GM12865 (cell line): Measurements from ENCODE around the gene EPS8.

Experiments used
- DNase-seq: peaks from one replicate; pipeline ENCODE4 v3.0.0; 2010; ENCODE audit warnings: low read depth
- H3K4me3 ChIP-seq: 2 replicates; pipeline ENCODE4 v1.5.1; 2011; ENCODE audit warnings: mild to moderate bottlenecking, low read depth, low read length, control low read depth
- CTCF ChIP-seq: IDR thresholded peaks from 2 replicates; pipeline ENCODE4 v1.5.1; 2011; ENCODE audit warnings: low read length, control low read depth, low read depth, inconsistent platforms; ENCODE audit not compliant: insufficient read depth; ENCODE audit errors: missing control alignments

The EPS8 gene

GRCh38 chr12:15689751-15690191 lies 99.4 kb downstream of the EPS8 start:
- DNase-seq: no peak
- H3K4me3 ChIP-seq: no peak overlapping the region
- no peak for TF ChIP-seq CTCF

- no peak for DNase-seq
- TF ChIP-seq CTCF: no peak
- H3K4me3 ChIP-seq: no peak overlapping the region
Measured at GRCh38 chr12:15688838-15689625, 100.2 kb downstream of the EPS8 start.

GRCh38 chr12:15688202-15688736 lies 100.9 kb downstream of the EPS8 start:
- TF ChIP-seq CTCF: no peak
- DNase-seq: peak; percentile 24
- H3K4me3 ChIP-seq: no peak overlapping the region

- DNase-seq: no peak
- no peak overlapping the region for H3K4me3 ChIP-seq
- TF ChIP-seq CTCF: no peak
Measured at GRCh38 chr12:15687583-15687982, 101.6 kb downstream of the EPS8 start.

GRCh38 chr12:15684896-15685658 lies 104.1 kb downstream of the EPS8 start:
- TF ChIP-seq CTCF: no peak
- no peak for DNase-seq
- no peak overlapping the region for H3K4me3 ChIP-seq

GRCh38 chr12:15682826-15683225 lies 106.4 kb downstream of the EPS8 start:
- no peak for TF ChIP-seq CTCF
- DNase-seq: no peak
- H3K4me3 ChIP-seq: no peak overlapping the region
